SU-DHL-6 (cell line): ENCODE data around the gene SUSD3.

Experiments used
- CTCF ChIP-seq: fragments of 200-600 bp; sonication (generic); IDR thresholded peaks from one replicate; pipeline ENCODE4 v1.5.1; 2017; ENCODE audit warnings: antibody characterized with exemption, mild to moderate bottlenecking, low read length, moderate library complexity; ENCODE audit not compliant: insufficient read depth, poor library complexity, severe bottlenecking
- EZH2phosphoT487 ChIP-seq: fragments of 200-600 bp; sonication (generic), shearing (Covaris generic); conservative IDR thresholded peaks from 2 replicates; pipeline ENCODE4 v1.6.1; 2018; ENCODE audit warnings: mild to moderate bottlenecking, antibody characterized with exemption, low read length, moderate library complexity, mixed read lengths

DNA sequence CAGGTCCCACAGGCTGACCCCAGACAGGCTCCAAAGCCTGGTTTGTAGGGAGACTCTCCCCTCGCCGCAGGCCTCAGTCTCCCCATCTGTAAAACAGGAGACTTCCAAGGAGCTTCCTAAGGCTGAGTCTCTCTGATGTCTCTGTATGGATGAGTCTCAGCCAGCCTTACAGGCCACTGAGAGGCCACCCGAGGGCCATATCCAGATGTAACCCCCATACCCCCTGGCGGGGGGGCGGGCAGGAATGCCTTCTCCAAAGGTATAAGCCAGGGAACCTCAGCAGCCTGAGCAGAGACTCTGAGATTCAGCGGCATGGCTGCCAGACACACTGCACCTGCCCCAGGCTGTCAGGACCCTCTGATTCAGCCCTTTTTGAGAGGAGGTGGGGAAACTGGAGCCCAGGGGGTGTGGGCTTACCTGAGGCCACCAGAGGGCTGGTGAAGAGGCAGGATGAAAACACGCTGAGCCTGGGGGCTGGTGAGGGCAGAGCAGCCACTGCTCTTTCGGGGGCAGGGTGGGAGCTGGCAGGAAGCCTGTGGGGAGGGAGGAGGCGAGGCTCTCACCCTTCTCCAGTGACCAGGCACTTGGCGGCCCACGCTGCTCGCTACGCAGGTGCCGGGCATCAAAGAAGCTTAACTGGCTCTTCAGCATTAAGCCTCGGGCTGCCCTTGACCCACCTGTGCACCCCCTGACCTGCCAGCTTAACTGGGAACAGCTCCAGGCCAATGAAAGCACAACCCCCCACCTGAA is 5.5 kb upstream of the SUSD3 start:
- no peak for TF ChIP-seq CTCF
- TF ChIP-seq EZH2phosphoT487 = no peak
